Measurements from ENCODE around the gene PEDS1.
"Not testable (repeated sequence)": the region's sequence is repeated elsewhere in the genome, so short reads cannot be mapped to it uniquely, and the experiment has no call there.

- TF ChIP-seq, protein P1, sequence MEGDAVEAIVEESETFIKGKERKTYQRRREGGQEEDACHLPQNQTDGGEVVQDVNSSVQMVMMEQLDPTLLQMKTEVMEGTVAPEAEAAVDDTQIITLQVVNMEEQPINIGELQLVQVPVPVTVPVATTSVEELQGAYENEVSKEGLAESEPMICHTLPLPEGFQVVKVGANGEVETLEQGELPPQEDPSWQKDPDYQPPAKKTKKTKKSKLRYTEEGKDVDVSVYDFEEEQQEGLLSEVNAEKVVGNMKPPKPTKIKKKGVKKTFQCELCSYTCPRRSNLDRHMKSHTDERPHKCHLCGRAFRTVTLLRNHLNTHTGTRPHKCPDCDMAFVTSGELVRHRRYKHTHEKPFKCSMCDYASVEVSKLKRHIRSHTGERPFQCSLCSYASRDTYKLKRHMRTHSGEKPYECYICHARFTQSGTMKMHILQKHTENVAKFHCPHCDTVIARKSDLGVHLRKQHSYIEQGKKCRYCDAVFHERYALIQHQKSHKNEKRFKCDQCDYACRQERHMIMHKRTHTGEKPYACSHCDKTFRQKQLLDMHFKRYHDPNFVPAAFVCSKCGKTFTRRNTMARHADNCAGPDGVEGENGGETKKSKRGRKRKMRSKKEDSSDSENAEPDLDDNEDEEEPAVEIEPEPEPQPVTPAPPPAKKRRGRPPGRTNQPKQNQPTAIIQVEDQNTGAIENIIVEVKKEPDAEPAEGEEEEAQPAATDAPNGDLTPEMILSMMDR (IDR thresholded peaks at IDR 0.05), result not testable (repeated sequence)
- not testable (repeated sequence) for TF ChIP-seq POLR2A (IDR thresholded peaks at IDR 0.05)
Observed at GRCh38 chr20:50137702-50138101, 15.8 kb downstream of the PEDS1 start.
